Measurements from ENCODE around the gene MUSTN1.

GRCh38 chr3:52846432-52846965 lies 11.7 kb upstream of the MUSTN1 start:
- TF ChIP-seq EZH2 (IDR thresholded peaks at IDR 0.05; ENCODE audit: insufficient read depth, poor library complexity, severe bottlenecking) (no peak), EZH2phosphoT487 (IDR thresholded peaks at IDR 0.05; ENCODE audit: insufficient read depth, low read depth) (no peak)
